ENCODE results near the gene SECTM1. TPM values are rescaled to one million over a fixed set of nuclear protein-coding genes. Genes with fewer than 3 reads are reported as not detected.

Gene SECTM1
- total RNA-seq, 1 donor, result 34.2 TPM

DNA sequence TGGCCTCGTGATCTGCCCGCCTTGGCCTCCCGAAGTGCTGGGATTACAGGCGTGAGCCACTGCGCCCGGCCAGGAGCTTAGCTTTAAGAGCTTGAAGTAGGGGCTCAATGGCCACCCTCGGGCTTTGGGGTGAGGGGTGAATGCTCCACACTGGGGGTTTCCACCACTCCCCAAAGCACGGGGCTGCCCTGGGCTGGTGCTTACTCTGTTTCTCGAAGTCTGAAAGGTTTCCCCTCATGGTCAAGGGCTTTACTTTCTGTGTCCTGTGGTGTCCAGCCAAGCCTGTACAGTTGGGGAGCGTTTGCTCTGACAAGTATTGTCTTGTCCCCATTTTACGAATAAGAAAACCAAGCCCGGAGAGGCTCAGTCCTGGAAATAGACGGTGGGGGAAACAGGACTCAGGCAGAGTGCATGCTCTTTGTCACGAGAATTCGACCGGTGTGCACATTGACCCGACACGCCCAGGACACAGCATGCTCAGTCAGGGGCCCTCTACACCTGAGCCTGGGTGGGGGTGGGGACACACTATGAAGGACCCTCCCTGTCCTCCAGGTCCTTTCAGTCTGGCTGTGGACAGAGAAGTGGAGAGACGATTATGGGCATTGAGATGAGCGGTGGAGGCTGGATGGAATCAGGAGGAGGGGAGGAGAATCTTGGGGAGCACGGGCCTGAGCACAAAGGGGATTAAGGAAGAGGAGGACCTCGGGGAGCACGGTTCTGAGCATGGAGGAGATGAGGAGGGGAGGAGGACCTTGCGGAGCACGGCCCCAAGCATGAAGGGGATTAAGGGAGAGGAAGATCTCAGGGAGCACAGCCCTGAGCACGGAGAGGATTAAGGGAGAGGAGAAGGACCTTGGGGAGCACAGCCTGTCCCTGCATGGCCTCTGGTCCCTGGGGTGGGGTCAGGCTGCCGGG lies 23.7 kb downstream of the SECTM1 start:
- H3K4me3 ChIP-seq (ENCODE audit: low read depth, low read length), result no peak overlapping the region
- TF ChIP-seq, protein P1, sequence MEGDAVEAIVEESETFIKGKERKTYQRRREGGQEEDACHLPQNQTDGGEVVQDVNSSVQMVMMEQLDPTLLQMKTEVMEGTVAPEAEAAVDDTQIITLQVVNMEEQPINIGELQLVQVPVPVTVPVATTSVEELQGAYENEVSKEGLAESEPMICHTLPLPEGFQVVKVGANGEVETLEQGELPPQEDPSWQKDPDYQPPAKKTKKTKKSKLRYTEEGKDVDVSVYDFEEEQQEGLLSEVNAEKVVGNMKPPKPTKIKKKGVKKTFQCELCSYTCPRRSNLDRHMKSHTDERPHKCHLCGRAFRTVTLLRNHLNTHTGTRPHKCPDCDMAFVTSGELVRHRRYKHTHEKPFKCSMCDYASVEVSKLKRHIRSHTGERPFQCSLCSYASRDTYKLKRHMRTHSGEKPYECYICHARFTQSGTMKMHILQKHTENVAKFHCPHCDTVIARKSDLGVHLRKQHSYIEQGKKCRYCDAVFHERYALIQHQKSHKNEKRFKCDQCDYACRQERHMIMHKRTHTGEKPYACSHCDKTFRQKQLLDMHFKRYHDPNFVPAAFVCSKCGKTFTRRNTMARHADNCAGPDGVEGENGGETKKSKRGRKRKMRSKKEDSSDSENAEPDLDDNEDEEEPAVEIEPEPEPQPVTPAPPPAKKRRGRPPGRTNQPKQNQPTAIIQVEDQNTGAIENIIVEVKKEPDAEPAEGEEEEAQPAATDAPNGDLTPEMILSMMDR (IDR thresholded peaks at IDR 0.05; ENCODE audit: insufficient read depth, low read length), result no peak
- DNase-seq (ENCODE audit: low read depth), result no peak

DNA sequence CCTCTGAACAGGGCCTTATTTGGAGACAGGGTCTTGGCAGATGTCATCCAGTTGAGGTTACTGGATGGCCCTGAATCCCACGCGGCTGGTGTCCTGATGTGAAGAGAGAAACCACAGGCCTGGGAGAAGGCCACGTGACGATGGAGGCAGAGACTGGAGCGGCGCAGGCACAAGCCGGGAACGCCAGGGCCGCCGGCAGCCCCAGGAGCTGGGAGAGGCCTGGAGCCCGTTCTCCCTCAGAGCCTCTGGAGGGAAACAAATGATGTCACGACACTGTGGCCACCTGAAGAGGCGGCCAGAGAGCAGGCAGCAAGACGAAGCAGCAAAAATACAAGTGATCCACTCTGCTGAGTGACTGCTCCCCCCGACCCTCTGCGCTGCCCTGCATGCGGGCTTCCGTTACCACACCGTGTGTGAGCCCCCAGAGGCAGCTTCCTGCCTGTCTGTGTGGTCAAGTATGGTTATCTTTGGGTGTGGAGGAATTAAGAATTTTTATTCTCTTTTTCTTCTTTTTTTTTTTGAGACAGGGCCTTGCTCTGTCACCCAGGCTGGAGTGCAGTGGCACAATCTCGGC lies 27.8 kb downstream of the SECTM1 start:
- H3K4me3 ChIP-seq (ENCODE audit: low read depth, low read length), result no peak overlapping the region
- TF ChIP-seq, protein P1 (IDR thresholded peaks at IDR 0.05; ENCODE audit: insufficient read depth, low read length), result no peak
- no peak for DNase-seq (ENCODE audit: low read depth)

DNA sequence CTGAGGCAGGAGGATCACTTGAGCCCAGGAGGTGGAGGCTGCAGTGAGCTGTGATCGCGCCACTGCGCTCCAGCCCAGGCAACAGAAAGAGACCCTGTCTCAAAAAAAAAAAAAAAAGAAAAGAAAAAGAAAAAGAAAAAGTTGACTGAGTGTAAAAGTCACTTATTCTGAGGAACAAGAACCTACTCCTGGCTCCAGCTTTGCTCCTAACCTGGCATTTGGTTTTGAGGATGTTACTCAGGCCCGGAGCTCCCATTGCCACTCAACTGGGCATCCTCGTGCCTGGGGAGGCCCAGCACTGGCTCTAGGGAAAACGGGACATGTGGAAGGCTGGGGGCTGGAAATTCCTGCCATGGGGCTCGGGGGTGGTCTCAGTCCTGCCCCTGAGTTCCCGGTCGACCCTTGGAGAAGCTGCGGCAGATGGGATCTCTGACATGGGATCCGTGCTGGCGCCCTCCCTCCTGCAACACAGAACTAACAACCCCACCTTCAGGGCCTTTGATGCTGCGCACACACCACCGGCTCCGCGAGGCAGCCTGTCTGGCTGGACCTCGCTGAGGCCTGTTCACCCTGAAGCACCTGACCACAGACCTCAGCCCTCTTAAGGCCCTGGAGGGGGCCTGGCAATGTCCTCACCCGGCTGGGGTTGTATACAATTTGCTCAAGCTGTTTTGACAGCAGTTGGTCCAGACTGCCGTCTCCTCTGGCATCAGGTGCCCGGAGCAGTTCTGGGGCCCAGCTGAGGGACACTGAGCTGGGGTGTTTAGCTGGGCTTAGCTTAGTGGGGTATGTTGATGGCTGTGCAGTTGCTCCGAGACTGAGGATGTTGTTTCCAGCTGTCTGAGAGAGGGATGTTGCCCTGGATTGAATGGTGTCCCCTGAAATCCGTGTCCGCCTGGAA lies 28.5 kb downstream of the SECTM1 start:
- TF ChIP-seq, protein P1 (IDR thresholded peaks at IDR 0.05; ENCODE audit: insufficient read depth, low read length), result no peak
- no peak overlapping the region for H3K4me3 ChIP-seq (ENCODE audit: low read depth, low read length)
- DNase-seq (ENCODE audit: low read depth), result no peak

DNA sequence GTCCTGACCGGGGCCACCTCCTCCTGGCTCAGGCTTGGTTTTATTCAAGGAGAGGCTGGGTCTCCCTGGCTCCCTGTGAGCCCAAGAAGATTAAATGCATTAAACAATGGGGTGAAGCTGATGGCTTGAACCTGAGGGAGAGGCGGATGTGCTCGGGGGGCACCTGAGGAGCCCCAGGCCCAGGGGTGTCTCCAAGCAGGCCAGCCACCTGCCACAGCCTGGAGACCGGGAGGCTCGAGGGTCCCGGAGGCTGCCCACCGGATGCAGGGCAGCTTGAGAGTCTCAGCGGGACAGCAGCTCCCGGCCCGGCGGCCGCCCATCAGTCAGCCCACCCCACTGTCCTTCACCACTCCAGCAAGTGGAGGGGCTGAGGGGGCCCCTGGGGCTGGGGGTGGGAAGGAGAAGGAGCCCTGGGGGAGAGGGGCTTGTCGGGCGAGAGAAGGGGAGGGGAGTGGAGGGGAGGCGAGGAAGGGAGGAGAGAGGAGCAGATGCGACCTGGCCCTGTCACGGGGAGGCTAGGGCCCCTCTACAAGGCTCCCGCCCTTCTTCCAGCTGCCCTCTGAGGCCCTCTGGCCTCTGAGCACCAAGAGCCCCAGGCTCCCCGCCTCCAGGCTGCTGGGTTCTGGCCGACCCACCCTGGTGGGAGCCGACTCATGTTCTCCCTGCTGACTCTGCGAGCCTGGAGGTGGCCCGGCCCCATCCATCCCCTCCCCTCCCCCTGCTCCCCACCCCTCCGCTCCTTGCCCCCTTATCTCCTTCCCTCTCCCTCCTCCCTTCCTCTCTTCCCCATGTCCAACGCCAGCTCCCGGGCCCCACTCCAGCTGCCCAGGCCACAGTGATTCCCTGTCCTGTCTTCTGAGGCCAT lies 29.4 kb downstream of the SECTM1 start:
- TF ChIP-seq, protein P1 (IDR thresholded peaks at IDR 0.05; ENCODE audit: insufficient read depth, low read length), result no peak
- DNase-seq (ENCODE audit: low read depth), result peak; percentile 23
- H3K4me3 ChIP-seq (ENCODE audit: low read depth, low read length), result no peak overlapping the region

DNA sequence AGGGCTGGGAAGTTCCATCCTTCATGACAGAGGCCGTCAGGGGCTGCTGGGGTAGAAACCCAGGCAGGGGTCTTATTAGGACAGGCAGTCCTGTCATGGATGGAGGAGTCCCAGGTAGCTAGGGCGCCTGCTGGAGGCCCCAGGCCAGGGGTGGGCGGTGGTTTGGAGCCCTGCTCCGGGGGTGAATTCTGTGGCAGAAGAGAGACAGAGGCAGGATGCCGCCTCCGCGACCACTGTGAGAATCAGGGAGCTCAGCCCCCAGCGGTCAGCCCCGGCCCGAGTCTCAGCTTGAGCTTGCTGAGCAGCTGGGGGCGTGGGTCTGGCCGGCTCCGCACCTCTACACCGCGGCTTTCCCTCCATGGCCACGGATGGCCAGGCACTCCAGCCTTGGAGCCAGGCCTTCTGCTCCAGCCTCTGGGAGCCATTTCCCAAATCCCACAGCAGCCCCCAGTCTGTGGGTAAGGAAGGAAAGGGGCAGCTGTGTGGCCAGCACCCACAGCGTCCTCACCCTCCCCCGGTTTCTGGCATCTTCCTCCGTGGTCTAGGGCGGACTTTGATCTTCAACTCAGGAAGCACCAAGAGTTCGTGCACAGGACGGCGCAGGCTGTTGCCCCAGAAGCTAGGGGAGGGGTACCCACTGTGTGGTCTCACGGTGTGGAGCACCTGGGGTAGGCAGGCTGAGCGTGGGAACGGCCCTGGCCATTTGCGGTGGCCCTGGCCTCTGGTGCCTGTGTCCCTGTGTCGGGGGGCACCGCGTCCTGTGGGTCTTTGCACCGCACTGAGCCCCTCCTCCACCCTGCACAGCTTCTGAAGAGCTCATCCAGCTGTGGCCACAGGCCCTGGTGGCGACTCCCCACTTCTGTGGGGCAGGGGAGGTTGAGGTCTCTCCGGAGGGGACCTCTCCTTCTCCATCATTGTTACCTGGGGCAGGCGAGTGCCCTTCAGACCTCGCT lies 30.3 kb downstream of the SECTM1 start:
- DNase-seq (ENCODE audit: low read depth), result no peak
- no peak overlapping the region for H3K4me3 ChIP-seq (ENCODE audit: low read depth, low read length)
- TF ChIP-seq, protein P1 (IDR thresholded peaks at IDR 0.05; ENCODE audit: insufficient read depth, low read length), result no peak

All from fibroblast of the aortic adventitia (primary cell).